Karpas-422 (cell line): ENCODE measurements around the gene TARDBP. TPM values are rescaled to one million over a fixed set of nuclear protein-coding genes. Genes with fewer than 3 reads are reported as not detected.
A peak's percentile ranks its signal among the peaks of the same experiment; 100 is the strongest.
"Not testable (repeated sequence)": the region's sequence is repeated elsewhere in the genome, so short reads cannot be mapped to it uniquely, and the experiment has no call there.

ENCODE experiments used
- DNase-seq: peaks from one replicate; pipeline ENCODE4 v3.0.0-alpha.2; 2015
- H2AFZ ChIP-seq: fragments of 200-600 bp; sonication (generic); 2 replicates; pipeline ENCODE4 v1.6.1; 2014; ENCODE audit warnings: antibody characterized with exemption, low read length, mixed read lengths
- H3K27ac ChIP-seq: fragments of 200-600 bp; sonication (generic); 2 replicates; pipeline ENCODE4 v1.5.1; 2014; ENCODE audit warnings: mild to moderate bottlenecking, low read length, moderate library complexity
- H3K27me3 ChIP-seq: fragments of 200-600 bp; sonication (generic); 2 replicates; pipeline ENCODE4 v1.6.1; 2014; ENCODE audit warnings: low read length, mixed read lengths
- H3K36me3 ChIP-seq: fragments of 200-600 bp; sonication (generic); 2 replicates; pipeline ENCODE4 v1.6.1; 2014; ENCODE audit warnings: low read length, mixed read lengths; ENCODE audit not compliant: insufficient read depth
- H3K4me1 ChIP-seq: fragments of 200-600 bp; sonication (generic); 2 replicates; pipeline ENCODE4 v1.6.1; 2014; ENCODE audit warnings: mild to moderate bottlenecking, low read length, mixed read lengths
- H3K4me2 ChIP-seq: fragments of 200-600 bp; sonication (generic); 2 replicates; pipeline ENCODE4 v1.6.1; 2014; ENCODE audit warnings: low read length, low read depth, mild to moderate bottlenecking; ENCODE audit not compliant: poor library complexity, severe bottlenecking
- H3K4me3 ChIP-seq: fragments of 200-600 bp; sonication (generic); 2 replicates; pipeline ENCODE4 v1.5.1; 2014; ENCODE audit warnings: mild to moderate bottlenecking, antibody characterized with exemption, low read length, mixed read lengths
- H3K79me2 ChIP-seq: fragments of 200-600 bp; sonication (generic); 2 replicates; pipeline ENCODE4 v1.6.1; 2014; ENCODE audit warnings: mild to moderate bottlenecking, low read length, mixed read lengths
- H3K9ac ChIP-seq: fragments of 200-600 bp; sonication (generic); 2 replicates; pipeline ENCODE4 v1.6.0; 2014; ENCODE audit warnings: low read length
- H3K9me2 ChIP-seq: fragments of 200-600 bp; sonication (generic), shearing (Covaris generic); replicated peaks from 2 replicates; pipeline ENCODE4 v1.6.0; 2014; ENCODE audit warnings: mild to moderate bottlenecking, low read length, moderate library complexity; ENCODE audit not compliant: insufficient read depth
- H3K9me3 ChIP-seq: fragments of 300-700, 200-600 bp; sonication (generic); 2 replicates; pipeline ENCODE4 v1.6.1; 2014; ENCODE audit warnings: low read length, mixed read lengths
- H4K20me1 ChIP-seq: fragments of 200-600 bp; sonication (generic); 2 replicates; pipeline ENCODE4 v1.6.1; 2014; ENCODE audit warnings: mild to moderate bottlenecking, antibody characterized with exemption, low read length, low read depth; ENCODE audit not compliant: insufficient read depth
- total RNA-seq: library from RNA; depleted of rRNA; stranded (reverse); fragments of >200 nt; shearing (Covaris generic); gene quantifications from 2 replicates; pipeline ENCODE4 v1.2.3, GENCODE V29; 2014; ENCODE audit warnings: low replicate concordance

Gene TARDBP
- total RNA-seq, 1 experiment from 2014 or later, result 63.8 TPM

DNA sequence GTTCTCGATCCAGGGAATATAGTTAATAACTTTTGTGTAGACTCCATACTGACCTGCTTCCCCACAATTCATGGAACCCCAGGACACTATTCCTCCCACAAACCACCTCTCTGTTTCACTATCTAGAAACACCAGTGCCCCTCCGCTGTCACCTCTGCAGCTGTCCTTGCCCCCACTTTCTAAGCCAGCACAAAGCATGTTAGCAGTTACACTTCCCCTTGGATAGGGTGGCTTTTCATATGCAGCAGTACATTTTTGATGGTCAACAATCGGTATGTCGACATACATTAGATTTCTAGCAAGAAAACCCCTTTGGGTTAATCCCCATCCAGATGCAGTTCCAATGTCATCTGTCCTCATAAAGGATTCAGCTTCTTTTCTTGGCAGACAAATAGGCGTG lies 14.4 kb downstream of the TARDBP start:
- H3K36me3 ChIP-seq, result peaks cover 30% of the 10 kb centered on the region; the same call in 1 of the 2 replicates
- H3K27me3 ChIP-seq, result no peaks in the 10 kb centered on the region
- H3K4me1 ChIP-seq, result no peaks in the 10 kb centered on the region
- H3K27ac ChIP-seq, result no peak overlapping the region
- H3K9me2 ChIP-seq, result no peaks in the 10 kb centered on the region
- H4K20me1 ChIP-seq, result 0 out of 2 replicates have a peak, but pooled peaks cover 3% of the 10 kb centered on the region
- no peak overlapping the region for H2AFZ ChIP-seq
- no peak for DNase-seq
- no peak overlapping the region for H3K9ac ChIP-seq
- H3K4me2 ChIP-seq, result no peak overlapping the region
- H3K9me3 ChIP-seq, result no peaks in the 10 kb centered on the region
- H3K79me2 ChIP-seq, result no peaks in the 10 kb centered on the region
- H3K4me3 ChIP-seq, result no peak overlapping the region

DNA sequence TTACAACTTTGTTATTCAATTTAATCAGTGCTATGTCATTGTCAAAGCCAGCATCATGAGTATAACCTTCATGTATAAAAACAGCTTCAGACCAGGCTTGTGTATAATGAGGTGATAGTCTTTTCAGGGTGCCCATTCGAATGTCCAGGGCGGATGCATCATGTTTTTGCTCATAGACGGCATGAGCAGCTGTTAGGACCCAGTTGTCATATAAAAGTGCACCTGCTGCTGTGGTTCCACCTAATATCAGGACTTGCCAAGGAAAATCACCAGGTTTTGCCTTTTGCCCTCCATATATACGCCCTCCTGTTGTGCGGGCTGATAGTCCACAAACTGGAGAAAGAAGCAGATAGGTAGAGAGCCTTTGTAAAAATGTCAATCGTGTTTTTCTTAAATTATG lies 14.9 kb downstream of the TARDBP start:
- no peaks in the 10 kb centered on the region for H3K9me2 ChIP-seq
- no peaks in the 10 kb centered on the region for H3K4me1 ChIP-seq
- H2AFZ ChIP-seq, result no peak overlapping the region
- no peaks in the 10 kb centered on the region for H3K27me3 ChIP-seq
- H3K9ac ChIP-seq, result no peak overlapping the region
- no peak overlapping the region for H3K4me3 ChIP-seq
- H4K20me1 ChIP-seq, result 0 out of 2 replicates have a peak, but pooled peaks cover 3% of the 10 kb centered on the region
- H3K9me3 ChIP-seq, result no peaks in the 10 kb centered on the region
- no peak overlapping the region for H3K4me2 ChIP-seq
- no peaks in the 10 kb centered on the region for H3K79me2 ChIP-seq
- no peak overlapping the region for H3K27ac ChIP-seq
- DNase-seq, result no peak
- H3K36me3 ChIP-seq, result peaks cover 26% of the 10 kb centered on the region; the same call in 1 of the 2 replicates

DNA sequence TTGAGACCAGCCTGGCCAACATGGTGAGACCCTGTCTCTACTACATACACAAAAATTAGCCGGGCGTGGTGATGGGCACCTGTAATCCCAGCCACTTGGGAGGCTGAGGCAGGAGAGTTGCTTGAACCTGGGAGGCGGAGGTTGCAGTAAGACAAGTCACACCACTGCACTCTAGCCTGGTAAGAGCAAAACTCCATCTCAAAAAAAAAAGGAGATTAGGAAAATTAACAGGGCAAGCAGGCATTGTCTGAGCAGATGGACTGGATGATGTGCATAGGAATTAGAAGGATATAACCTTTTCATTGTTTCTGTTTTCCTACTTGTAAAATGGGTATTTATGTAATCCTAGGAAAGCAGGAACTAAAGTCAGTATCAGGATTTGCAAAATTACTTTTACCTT lies 15.6 kb downstream of the TARDBP start:
- H3K9me3 ChIP-seq, result no peaks in the 10 kb centered on the region
- no peaks in the 10 kb centered on the region for H3K4me1 ChIP-seq
- H3K79me2 ChIP-seq, result no peaks in the 10 kb centered on the region
- no peak overlapping the region for H3K9ac ChIP-seq
- peaks cover 23% of the 10 kb centered on the region; the same call in 1 of the 2 replicates for H3K36me3 ChIP-seq
- no peak overlapping the region for H3K4me2 ChIP-seq
- H3K27ac ChIP-seq, result no peak overlapping the region
- H3K9me2 ChIP-seq, result no peaks in the 10 kb centered on the region
- DNase-seq, result no peak
- no peak overlapping the region for H2AFZ ChIP-seq
- no peaks in the 10 kb centered on the region for H3K27me3 ChIP-seq
- 0 out of 2 replicates have a peak, but pooled peaks cover 3% of the 10 kb centered on the region for H4K20me1 ChIP-seq
- no peak overlapping the region for H3K4me3 ChIP-seq

DNA sequence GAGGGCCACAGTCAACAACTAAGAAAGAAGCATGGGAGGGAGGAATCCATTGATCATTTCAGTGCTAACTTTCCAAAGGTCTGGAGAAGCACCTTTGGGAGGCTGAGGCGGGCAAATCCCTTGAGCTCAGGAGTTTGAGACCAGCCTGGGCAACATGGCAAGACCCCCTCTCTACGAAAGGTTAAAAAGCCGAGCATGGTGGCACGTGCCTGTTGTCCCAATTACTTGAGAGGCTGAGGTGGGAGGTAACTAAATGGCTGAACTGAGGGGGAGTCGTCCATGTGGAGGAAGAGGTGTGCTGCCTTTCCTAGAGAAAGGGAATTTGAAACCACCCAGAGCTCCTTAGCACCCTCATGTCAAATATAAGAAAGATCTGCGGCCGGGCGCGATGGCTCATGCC lies 18.4 kb downstream of the TARDBP start:
- peaks cover 1% of the 10 kb centered on the region; the same call in 1 of the 2 replicates for H3K36me3 ChIP-seq
- no peak overlapping the region for H3K9ac ChIP-seq
- H3K4me3 ChIP-seq, result no peak overlapping the region
- no peaks in the 10 kb centered on the region for H3K4me1 ChIP-seq
- H4K20me1 ChIP-seq, result 0 out of 2 replicates have a peak, but pooled peaks cover 3% of the 10 kb centered on the region
- DNase-seq, result no peak
- H3K27me3 ChIP-seq, result no peaks in the 10 kb centered on the region
- H3K4me2 ChIP-seq, result no peak overlapping the region
- H3K27ac ChIP-seq, result no peak overlapping the region
- H3K9me2 ChIP-seq, result no peaks in the 10 kb centered on the region
- H2AFZ ChIP-seq, result no peak overlapping the region
- H3K9me3 ChIP-seq, result no peaks in the 10 kb centered on the region
- H3K79me2 ChIP-seq, result no peaks in the 10 kb centered on the region

DNA sequence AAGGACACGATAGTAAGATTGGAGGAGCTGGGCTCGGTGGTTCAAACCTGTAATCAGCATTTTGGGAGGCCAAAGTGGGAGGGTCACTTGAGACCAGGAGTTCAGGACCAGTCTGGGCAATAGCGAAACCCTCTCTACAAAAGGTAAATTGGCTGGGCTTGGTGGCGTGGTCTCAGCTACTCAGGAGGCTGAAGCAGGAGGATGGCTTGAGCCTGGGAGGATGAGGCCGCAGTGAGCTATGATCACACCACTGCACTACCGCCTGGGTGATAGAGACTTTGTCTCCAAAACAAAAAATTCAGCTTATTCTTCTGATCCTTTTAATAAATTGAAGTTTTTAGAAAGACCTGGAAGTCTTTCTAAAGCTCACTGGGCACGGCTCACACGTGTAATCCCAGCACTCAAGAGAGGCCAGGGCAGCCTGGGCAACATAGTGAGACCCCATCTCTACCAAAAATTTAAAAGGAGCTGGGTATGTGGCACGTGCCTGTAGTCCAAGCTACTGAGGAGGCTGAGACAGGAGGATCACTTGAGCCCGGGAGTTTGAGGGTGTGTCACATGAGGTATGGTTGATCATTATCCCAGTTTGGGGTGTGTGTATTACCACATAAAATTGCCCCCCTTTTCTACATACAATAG lies 19.3 kb downstream of the TARDBP start:
- no peak overlapping the region for H3K4me3 ChIP-seq
- no peaks in the 10 kb centered on the region for H3K9me3 ChIP-seq
- no peaks in the 10 kb centered on the region for H3K79me2 ChIP-seq
- no peak overlapping the region for H2AFZ ChIP-seq
- no peak for DNase-seq
- no peaks in the 10 kb centered on the region for H3K4me1 ChIP-seq
- H3K9me2 ChIP-seq, result no peaks in the 10 kb centered on the region
- H3K27me3 ChIP-seq, result no peaks in the 10 kb centered on the region
- H3K27ac ChIP-seq, result no peak overlapping the region
- no peak overlapping the region for H3K9ac ChIP-seq
- H4K20me1 ChIP-seq, result no peaks in the 10 kb centered on the region
- no peaks in the 10 kb centered on the region for H3K36me3 ChIP-seq
- no peak overlapping the region for H3K4me2 ChIP-seq

DNA sequence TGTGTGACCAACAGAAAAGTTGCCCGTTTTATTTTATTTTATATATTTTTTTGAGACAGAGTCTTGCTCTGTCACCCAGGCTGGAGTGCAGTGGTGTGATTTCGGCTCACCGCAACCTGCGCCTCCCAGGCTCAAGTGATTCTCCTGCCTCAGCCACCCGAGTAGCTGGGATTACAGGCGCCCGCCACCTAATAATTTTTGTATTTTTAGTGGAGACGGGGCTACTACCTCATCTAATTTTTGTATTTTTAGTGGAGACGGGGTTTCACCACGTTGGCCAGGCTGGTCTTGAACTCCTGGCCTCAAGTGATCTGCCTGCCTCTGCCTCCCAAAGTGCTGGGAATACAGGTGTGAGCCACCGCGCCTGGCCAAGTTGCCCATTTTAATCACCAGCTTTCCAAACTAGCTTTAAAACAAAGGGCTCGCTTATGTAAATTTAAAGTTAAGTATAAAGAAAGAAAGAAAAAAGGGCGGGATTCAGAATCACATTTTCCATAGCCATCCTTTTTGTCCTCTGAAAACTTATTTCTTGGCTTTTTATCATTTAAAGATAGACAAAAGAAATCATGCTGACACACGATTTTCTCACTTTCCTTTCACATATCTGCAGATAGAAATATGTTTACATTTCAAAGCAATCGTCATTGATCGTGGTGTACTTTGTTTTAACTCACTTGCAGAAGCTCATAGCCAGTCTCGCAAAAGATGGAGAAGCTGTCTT lies 24.7 kb downstream of the TARDBP start:
- H3K4me1 ChIP-seq, H3K9me3 ChIP-seq, H4K20me1 ChIP-seq, H3K27ac ChIP-seq, H3K4me3 ChIP-seq, H3K4me2 ChIP-seq, H3K27me3 ChIP-seq, H3K79me2 ChIP-seq, H3K9ac ChIP-seq, H3K36me3 ChIP-seq, H3K9me2 ChIP-seq, H2AFZ ChIP-seq, DNase-seq: not testable (repeated sequence)

DNA sequence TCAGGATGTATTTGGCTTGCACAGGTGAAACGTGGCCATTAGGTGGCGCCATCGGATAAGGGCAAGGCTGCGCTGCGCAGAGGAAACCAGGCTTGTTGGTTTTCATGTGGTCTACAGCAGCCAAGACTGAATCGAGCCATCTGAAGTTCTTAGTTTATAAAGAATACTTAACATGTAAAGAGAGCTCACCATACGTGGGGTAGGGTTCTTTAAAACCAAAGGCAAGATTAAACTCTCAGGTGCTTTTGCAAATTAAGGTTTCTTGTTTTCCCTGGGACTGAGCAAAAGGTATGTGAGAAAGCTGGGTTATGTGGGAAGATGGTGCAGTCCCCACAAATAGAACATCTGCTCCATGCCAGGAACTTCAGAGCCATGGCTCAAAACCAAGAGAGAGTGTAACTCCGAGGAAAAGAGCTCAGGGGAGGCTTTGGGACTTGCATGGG lies 25.3 kb downstream of the TARDBP start:
- Histone ChIP-seq H2AFZ (no peak overlapping the region), H3K27ac (no peak overlapping the region), H3K9me2 (no peaks in the 10 kb centered on the region), H3K4me3 (no peak overlapping the region), H3K9ac (no peak overlapping the region), H3K4me1 (no peaks in the 10 kb centered on the region), H4K20me1 (no peaks in the 10 kb centered on the region), H3K27me3 (no peaks in the 10 kb centered on the region), H3K9me3 (no peaks in the 10 kb centered on the region), H3K79me2 (no peaks in the 10 kb centered on the region), H3K36me3 (no peaks in the 10 kb centered on the region), H3K4me2 (no peak overlapping the region)
- DNase-seq, result peak; percentile 95

DNA sequence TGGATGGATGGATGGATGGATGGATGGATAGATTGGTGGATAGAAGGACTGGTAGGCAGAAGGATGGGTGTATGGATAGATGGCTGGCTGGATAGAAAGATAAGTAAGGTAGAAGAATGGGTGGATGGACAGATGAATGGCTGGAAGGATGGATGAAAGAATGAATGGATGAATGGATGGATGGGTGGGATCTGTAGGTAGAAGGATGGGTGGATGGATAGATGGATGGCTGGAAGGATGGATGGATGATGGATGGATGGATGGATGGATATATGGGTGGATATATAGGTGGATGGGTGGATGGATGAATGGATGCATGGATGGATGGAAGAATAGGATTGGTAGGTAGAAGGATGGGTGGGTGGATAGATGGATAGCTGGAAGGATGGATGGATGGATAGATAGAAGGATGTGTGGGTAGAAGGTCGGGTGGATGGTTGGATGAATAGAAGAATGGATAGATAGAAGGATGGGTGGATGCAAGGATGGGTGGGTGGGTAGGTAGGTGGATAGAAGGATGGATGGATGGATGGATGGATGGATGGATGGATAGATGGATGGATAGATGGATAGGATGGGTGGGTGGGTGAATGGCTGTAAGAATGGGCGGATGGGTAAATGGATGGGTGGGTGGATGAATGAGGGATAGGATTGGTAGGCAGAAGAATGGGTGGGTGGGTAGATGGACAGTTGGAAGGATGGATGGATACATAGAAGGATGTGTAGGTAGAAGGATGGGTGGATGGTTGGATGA lies 27.1 kb downstream of the TARDBP start:
- H3K4me2 ChIP-seq, result no peak overlapping the region
- H3K9me2 ChIP-seq, result no peaks in the 10 kb centered on the region
- no peak overlapping the region for H3K27ac ChIP-seq
- no peak for DNase-seq
- H3K9ac ChIP-seq, result no peak overlapping the region; the same call in 1 of the 2 replicates
- no peaks in the 10 kb centered on the region for H3K4me1 ChIP-seq
- H3K79me2 ChIP-seq, result no peaks in the 10 kb centered on the region
- no peaks in the 10 kb centered on the region for H3K27me3 ChIP-seq
- no peak overlapping the region for H2AFZ ChIP-seq
- H3K36me3 ChIP-seq, result no peaks in the 10 kb centered on the region
- no peaks in the 10 kb centered on the region for H4K20me1 ChIP-seq
- H3K4me3 ChIP-seq, result no peak overlapping the region
- H3K9me3 ChIP-seq, result no peaks in the 10 kb centered on the region
